GM21723 (cell line): ENCODE results near the gene CES3.
A peak's percentile ranks its signal among the peaks of the same experiment; 100 is the strongest.

Source experiments
- ATAC-seq: cut with Tn5 transposase; IDR thresholded peaks from one replicate; pipeline ENCODE4 v1.9.1; 2021; ENCODE audit warnings: mild to moderate bottlenecking, moderate library complexity; ENCODE audit not compliant: unreplicated experiment

Gene CES3

DNA sequence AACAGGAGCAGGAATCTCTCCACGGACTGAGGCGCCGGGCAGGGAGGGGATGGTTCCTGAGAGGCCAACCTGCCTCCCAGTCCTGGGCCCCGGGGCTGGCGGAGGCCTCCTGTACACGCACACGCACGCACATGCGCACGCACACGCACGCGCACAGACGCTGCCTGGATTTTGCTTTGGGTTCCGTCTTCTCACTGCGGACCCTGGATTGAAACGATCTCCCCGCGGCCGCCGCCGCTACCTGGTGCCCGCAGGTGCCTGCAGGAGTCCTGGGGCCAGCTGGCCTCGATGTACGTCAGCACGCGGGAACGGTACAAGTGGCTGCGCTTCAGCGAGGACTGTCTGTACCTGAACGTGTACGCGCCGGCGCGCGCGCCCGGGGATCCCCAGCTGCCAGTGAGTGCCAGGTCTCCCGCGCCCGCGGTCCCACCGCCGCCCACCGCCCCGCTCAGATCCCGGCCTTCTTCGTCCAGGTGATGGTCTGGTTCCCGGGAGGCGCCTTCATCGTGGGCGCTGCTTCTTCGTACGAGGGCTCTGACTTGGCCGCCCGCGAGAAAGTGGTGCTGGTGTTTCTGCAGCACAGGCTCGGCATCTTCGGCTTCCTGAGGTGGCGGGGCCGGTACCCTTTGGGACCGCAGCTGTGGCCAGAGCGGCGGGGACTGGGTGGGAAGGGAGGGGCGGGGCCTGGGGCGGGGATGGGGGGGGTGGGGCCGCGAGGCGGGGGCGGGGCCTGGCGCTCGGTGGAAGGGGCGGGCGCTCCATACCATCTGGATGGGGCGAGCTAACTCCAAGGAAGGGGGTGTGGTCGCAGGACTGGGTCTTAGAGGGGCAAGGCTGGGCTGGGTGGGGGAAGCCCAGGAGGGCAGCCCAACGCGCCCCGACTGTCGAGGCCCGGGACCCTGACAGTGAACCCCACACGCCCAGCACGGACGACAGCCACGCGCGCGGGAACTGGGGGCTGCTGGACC lies 39.6 kb downstream of the CES3 start:
- ATAC-seq, result no peak

DNA sequence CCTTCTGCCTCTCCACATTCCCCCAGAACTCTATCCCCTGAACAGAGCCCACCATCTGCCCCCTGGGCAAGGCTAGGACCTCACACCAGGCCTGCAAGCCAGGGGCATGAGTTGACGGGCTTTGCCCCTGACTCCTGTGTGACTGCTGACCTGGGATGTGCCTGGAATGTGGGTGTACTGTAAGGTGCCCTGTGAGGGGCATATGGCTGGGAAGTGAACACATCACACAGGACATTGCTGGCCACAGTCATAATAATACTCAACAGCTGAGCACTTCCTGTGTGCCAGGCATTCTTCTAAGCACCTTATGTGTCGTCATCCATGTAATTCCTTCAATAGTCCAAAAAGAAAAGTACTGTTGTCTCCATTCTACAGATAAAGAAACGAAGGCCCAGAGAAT lies 40.7 kb downstream of the CES3 start:
- no peak for ATAC-seq

DNA sequence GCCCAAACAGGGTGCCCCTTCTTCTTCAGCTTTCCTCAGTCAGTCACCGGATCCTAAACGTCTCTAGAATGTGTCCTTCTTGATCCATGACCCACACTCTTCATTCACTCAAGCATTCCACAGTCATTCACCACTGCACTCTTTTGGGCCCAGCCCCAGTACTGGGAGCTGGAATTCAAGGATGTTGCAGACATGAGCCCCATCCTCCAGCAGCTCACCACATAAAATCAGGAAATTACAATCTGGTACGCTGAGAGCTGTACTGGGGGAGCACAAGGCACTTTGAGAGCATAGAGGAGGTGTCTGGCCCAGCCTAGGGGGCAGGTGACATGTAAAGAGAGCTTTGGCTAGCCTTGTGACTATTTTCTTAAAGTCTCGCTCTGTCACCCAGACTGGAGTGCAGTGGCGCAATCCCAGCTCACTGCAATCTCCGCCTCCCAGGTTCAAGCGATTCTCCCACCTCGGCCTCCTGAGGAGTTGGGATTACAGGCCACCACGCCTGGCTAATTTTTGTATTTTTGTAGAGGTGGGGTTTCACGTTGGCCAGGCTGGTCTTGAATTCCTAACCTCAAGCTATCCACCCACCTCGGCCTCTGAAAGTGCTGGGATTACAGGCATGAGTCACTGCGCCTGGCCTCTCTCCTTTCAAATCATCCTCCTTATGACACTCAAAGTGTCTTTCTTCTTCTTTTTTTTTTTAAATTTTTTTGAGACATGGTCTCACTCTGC lies 46.0 kb downstream of the CES3 start:
- no peak for ATAC-seq

DNA sequence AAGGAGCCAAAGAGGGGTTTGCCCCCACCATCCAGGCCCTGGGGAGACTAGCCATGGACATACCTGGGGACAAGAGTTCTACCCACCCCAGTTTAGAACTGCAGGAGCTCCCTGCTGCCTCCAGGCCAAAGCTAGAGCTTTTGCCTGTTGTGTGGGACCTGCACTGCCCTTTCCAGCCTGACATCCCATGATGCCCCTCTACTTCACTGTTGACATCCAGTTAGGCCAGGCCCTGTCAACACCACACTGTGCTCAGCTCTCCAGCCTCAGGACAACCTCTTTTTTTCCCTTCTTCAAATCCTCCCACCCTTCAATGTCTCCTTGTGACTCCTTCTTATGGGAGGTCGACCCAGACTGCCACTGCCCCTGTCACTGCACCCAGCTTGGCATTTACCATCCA lies 48.1 kb downstream of the CES3 start:
- no peak for ATAC-seq

DNA sequence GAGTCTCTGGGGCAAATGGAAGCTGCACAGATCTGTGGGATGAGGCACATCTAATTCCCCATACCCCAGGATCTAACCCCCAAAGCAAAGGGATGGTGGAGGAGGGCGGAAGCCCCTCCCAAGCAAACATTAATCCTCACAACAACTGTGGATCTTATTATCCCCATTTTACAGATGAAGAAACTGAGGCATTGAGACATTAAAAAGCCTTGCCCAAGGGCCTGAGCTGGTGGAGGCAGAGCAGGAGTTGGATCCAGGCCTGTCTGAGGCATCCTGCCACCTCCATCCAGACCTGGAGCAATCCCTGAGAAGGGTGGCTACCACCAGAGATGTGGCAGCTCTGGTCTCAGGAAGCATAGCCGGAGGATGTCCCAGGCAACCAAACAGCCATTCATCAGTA lies 50.2 kb downstream of the CES3 start:
- no peak for ATAC-seq

DNA sequence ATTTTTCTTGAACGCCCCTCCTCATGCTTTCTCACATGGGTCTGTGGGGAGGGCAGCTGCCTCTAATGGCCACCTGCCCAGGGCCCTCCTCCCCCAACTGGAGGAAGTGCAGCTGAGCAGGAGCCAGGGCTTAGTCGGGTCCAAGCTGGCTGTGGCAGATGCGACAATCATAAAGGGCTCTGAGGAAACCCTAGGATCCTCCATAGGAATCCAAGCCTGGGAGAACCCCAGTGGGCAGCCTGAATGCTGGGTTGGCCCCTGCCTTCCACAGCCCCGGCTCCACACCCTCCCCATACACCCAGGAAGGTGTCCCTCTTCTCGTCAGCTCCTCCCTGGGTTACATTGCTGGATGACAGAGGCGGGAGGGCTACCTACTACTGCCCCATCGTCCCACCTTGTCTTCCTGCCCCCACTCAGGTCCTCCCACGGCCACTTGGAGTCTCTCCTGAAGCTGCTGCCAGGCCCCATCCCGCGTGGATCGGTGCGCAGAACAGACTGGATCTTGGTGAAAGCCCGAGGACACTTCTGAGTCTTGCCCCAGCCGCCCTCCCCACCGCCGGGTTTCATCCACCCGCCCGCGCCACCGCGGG lies 52.3 kb downstream of the CES3 start:
- no peak for ATAC-seq

DNA sequence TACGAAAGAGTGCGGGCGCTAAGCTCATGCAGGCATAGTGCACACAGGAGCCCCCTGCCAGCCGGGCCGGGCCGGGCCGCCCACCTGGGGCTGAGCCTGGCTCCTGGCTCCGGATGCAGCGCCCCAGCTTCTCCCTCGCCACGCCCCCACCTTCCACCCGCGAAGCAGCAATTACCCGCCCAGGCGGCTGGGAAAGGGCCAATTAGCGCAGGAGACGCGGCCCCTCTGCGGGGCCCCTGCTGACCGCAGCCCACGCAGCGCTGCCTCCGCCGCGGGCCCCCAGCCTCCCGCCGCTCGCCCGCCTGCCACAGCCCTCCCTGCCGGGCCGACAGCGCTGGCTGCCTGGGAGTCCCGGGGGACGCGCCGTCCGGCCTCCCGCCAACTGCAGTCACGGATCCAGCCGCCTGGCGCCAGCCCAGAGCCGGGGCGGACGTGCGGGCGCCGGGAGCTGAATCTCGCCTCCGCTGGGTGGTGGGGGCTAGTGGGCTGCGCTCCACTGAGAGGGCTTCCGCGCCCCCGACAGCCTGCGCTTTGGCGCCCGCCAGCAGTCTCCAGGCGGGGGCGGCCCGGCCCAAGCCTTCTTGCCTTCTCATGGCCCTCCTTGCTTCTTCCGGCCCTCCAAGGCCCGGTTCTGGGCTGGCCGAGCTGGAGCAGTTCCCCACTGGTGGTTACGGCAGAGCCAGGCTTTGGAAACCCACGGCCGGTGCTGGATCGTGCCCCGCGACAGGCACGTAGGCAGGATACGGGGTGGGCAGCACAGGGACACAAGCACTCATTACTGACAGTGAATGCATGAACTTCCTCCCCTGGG lies 53.0 kb downstream of the CES3 start:
- ATAC-seq, result peak; percentile 47

DNA sequence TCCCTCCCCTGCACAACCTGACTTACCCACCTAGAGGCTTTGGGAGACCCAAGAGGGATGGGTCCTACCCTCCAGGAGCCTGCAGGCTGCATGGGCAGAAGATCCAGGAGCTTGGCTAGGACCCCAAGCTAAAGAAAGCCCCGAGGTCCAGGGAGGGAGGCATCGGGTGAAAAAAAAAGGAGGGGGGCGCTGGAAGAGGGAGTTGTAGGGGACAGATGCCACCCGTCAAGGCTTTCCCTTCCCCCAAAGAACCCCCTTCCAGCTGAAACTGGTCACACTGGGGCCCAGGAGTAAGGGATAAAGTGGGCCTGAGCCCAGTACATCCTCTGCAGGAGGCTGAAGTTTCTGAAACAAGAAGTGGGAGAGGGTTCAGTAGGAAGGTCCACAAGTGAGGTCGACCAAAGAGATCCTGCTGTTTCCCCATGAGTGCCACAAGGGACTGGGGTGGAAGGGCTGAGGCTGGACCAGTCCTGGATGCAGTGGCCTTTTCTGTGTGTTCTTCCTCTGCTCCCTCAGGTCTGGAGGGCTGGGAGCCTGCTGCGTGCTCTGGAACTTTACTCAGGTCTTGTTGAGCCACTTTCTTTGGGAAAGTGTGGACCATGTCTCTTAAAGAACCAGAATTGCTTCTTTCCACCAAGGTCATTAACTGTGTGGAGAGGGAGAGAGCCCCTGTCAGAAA lies 53.7 kb downstream of the CES3 start:
- no peak for ATAC-seq

DNA sequence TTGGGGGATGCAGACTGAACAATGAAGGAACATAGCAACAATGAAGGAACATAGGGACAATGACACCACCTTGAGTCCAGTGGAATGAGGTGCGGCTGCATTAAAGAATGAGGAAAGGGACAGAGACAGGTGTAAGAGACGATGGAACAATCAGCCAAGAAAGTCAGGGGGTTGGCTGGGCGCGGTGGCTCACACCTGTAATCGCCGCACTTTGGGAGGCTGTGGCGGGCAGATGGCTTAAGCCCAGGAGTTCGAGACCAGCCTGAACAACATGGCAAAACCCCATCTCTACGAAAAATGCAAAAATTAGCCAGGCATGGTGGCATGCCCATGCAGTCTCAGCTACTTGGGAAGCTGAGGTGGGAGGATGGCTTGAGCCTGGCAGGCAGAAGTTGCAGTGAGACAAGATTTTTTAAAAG lies 54.3 kb downstream of the CES3 start:
- no peak for ATAC-seq

DNA sequence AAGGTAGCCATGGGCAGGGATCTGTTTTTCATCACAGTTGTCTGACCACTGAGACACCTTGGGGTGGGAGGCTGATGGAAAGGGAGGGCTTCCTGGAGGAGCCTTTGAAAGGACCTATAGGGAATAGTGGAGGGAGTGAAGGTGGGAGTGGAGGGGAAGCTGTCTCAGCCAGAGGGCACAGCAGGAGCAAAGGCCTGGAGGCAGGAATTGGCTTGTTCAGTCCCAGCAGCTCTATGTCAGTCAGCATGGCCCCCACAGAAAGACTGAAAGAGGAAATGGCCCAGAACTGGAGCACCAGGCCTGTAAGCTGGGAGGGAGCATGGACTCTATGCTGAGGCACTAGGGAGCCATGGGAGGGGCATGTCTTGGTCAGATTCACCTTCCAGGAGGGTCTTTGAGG lies 55.1 kb downstream of the CES3 start:
- ATAC-seq, result no peak

DNA sequence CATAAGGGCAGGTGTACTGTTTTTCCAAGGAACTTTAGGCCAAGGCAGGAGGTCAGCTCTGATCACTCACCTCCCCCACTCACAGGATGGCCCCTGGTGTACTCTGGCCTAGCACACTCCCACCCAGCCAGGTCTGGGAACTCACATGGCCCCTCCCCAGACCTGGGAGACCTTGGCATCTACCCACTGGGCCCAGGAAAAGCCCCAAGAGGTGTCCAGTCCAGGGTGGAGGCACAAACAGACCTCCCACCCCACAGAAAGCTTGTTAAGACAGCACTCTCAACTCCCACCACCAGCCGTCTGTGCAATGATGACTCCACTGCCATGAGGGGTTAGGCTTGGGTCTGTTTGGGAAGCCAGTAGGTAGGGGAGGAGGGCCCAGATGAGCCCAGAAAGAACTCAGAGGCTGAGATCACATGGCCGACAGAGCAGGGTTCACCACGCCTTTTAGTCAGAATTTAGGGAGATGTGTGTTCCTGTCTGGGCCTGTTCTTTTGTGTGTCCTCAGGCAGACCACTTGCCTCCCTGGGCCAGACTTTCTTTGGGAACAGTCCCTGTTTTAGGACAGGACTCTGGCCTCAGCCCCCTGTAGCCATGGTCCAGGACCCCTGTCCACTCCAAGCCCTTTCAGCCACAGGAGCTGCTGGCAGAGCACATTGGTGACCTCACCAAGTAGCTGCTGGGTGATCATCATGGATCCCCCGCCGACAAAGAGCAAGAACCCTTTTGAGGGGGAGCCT lies 55.8 kb downstream of the CES3 start:
- no peak for ATAC-seq

DNA sequence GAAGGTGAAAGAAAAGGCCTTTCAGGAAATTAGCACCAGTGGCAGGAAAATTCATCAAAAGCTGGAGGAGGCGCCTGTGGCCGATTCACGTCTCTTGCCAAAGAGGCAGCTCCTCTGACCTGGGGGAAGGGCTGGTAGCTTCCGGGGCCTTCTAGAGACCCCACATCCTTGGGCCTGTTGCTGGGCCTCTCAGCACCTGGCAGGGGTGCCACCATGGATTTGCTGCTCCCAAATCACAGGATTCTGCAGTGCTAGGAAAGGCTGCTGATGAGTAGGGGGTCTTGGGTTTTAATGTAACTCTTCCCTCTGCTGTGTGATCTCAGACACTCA lies 56.3 kb downstream of the CES3 start:
- no peak for ATAC-seq

DNA sequence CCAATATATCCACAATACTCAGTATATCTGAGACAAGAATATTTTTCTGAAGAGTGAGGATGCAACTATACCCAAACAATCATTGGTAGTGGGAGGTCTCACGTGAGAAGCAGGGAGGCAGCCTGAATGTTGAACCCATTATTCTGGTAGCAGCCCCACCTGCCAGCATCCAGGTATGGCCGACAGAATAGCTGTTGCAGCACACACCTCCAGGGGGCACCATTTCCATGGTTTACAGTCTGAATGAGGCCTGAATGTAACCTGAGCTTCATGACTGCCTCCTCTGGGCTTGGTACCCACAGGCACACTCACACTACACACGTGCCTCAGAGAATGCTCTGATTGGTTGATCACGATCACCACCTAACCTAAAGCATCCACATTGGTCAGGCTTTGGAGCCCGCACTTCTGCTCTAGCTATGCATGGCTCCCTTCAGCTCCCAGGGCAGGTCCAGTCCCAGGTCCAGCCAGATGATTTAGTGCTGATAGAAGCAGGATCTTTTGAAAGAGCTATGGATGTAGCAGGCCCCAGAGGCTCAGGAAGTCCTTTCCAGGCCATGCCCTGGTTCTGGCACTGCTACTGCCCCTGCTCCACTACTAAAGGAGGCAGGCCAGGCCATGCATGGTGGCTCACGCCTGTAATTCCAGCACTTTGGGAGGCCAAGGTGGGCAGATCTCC lies 56.9 kb downstream of the CES3 start:
- peak; percentile 81 for ATAC-seq

DNA sequence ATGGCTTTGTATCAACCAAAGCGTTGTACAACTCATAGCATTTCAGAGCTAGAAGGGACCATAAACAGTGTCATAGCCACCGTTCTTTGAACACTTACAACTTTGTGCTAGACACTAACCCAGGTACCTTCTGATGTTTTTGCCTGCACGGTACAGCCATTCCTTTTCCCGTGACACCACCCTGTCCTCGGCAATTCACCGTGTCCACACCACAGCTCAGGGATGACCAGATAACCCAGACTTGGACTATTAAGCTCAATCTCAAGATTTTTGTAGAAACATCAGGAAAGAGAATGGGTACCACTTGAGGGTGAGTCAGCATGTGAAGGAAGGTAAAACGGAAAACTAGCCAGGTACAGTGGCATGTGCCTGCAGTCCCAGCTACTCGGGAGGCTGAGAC lies 58.1 kb downstream of the CES3 start:
- no peak for ATAC-seq

DNA sequence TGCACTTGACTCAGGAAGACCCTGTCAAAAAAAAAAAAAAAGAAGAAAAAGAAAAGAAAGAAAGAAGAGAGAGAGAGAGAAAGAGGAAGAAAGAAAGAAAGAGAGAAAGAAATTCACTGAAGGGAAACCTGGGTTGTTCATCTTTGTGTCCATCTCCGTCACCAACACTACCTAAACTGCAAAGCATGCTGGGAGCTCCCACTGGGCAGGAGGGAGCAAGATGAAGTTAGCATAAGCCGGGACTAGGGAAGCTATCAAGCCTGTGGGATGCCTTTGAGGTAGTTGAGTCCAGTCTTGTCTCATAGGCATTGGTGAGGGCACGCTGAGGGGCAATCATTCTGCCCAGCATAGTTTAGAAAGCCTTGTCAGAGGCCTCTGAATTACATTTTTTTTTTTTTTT lies 60.3 kb downstream of the CES3 start:
- ATAC-seq, result no peak

DNA sequence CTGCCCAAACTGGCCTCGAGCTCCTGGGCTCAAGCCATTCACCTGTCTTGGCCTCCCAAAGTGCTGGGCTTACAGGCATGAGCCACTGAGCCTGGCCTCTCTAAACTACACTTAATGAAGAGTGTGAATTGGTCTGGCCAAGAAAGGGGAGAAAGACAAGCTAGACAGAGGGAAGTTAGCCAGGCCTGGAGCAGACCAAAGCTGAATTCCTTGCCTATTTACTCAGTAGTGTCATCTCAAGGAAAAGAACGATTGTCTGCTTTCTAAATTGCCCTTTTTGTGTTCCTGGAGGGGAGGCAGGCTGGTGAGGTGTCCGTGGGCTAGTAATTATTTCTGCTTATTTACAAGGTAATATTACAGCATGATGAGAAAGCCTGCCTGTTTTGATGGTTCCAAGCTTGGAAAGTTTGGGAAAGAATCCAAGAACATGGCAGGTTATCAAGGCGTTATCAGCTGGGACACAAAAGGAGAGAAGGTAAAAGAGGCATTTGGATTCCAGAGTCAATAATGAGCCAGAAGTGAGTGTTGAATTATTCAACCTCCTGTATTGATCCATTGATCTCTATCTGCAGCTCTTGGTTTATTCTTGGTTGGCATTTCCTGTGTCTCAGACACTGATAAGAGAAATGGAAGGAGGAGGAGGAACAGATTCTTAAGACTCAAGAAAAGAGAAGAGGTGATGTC lies 61.6 kb downstream of the CES3 start:
- ATAC-seq, result no peak

DNA sequence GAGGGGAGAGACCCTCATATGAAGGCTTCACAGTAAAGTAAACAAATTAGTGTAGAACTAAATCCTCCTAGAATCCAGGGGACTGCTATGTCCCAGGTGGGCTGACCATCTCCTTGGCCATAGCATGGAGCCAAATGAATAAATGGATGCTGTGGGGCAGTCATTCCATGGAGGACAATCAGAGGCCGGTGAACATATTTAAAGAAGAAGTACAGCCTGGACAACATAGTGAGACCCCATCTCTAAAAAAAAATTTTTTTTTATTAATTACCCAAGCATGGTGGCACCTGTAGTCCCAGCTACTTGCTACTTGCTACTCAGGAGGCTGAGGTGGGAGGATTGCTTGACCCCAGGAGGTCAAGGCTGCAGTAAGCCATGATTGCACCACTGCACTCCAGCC lies 62.6 kb downstream of the CES3 start:
- ATAC-seq, result no peak
